HG03066 (cell line): ENCODE results near the gene CDK7.

ENCODE experiments used
- ATAC-seq: cut with Tn5 transposase; IDR thresholded peaks from one replicate; pipeline ENCODE4 v1.9.1; 2021; ENCODE audit warnings: low read depth; ENCODE audit not compliant: unreplicated experiment

The CDK7 gene

GRCh38 chr5:69285448-69286116 is 50.9 kb downstream of the CDK7 start:
- no peak for ATAC-seq

GRCh38 chr5:69288069-69288468 is 53.4 kb downstream of the CDK7 start:
- ATAC-seq: no peak

GRCh38 chr5:69288688-69289087 is 54.0 kb downstream of the CDK7 start:
- no peak for ATAC-seq

DNA sequence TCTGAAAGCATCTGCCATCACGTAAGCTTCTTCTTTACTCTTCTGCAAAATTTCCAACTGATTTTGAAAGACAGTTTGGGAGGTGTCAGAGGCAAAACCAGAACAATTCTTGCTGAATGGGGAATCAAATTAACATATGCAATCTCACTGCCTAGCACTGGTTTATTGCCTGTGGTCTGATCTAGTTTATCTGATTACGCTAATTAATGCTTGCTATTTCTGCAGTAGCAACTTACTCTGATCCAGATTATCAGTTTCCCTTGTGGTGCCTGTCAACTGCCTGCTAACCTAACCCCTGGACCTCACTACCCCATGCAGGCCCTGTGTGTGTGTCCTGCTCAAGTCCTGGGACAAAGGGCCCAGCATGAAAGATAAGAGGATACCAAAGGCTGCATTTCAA is 57.6 kb downstream of the CDK7 start:
- ATAC-seq: no peak

- no peak for ATAC-seq
Measured at GRCh38 chr5:69293882-69294281, 59.2 kb downstream of the CDK7 start.

DNA sequence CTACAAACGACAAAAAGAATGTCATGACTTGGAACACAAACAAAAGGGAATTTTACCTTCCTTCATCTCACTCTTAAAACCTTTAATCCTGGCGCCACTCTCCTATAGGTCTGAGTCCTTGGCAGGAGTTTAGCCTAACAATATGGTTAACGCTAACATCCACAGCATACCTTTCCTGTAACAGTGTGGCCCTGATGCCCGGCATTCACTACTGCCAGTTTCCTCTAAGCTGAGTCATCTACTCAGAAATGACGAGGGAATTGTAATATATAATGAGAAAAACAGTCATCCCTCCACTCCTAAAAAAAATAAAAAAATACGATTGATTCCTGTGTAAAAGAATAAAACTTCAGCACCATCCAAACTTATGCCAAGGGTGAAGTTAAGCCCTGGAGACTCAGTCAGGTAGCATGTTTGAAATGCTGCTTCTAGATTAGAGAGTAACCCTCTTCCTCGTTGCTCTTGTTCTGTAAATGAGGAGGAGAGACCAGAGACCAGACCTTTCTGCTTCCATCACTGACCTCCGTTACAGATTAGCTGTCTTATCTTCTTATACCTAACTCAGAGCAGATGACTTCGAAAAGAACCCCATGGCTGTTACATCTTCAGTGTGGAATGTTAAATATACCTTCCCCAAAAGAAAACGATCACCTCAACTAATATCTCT is 60.5 kb downstream of the CDK7 start:
- no peak for ATAC-seq

GRCh38 chr5:69299625-69300024 is 64.9 kb downstream of the CDK7 start:
- ATAC-seq: no peak

- ATAC-seq: no peak
Measured at GRCh38 chr5:69300537-69301203, 66.0 kb downstream of the CDK7 start.

DNA sequence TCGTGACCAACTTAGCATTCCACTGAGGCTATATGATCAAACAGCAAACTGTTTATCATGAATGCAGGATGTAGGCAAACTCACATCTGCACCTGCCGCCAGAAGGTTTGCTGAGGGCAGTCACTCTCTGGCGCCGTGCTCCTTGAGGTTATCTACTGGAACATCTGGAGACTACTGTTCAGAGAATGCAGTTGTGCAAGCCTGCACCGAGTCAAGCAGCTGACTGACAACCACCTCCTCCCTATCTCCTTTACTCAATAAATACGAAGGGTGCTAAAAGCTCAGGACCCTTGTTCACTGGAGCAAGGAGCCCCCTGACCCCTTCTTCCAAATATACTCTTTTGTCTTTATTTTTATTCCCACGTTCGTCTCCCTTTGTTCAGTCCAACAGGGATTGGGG is 70.8 kb downstream of the CDK7 start:
- no peak for ATAC-seq

GRCh38 chr5:69308046-69308553 is 73.4 kb downstream of the CDK7 start:
- no peak for ATAC-seq

GRCh38 chr5:69309380-69309779 is 74.7 kb downstream of the CDK7 start:
- no peak for ATAC-seq

DNA sequence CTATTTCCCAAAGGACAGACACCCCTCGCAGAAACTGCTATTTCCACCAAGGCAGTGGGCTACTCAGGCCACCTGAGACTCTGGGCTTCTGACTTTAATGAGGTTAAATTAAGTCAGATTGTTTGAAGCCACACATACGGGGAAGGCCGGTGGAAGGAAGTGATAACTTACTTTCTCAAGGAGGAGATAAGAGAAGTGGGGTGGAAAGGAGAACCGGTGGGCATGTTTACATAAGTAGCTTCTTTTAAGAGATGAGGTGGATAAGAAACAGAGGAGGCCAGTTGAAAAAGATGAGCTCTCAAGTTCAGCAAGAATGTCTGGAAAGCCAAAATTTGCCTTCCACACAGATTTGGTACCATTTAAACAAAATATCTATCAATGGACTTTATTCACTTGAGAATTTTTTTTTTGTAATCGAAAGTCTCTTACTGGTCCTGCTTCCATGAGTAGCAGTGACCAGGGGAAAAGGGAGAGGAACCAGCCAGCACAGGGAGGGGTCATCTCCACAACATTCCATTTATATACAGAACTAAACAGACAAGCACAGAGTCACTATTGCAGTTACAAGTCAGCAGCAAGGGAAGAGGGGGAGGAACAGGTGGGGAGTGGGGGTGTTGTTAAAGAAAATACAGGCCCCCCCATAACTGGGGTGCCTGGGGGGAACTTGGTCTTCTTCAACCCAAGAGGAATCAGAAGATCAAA is 77.9 kb downstream of the CDK7 start:
- no peak for ATAC-seq

DNA sequence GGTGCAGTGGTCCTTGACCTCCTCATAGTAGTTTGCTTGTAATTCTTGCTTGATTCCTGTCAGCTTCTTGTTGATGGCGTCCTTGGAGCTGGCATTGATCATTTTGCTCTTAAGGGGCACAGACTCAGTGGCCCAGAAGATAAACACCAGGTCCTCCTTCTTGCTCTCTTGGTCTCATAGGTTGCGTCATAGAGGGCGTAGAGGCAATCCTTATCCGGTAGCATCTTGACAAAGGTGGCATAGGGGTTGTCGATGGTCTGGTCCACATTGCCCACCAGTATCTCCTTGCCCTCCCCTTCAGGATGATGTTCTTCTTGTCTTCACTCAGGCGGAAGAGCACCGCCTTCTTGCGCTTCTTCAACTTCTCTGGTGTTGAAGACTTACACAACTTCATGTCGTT is 78.7 kb downstream of the CDK7 start:
- no peak for ATAC-seq

- no peak for ATAC-seq
Measured at GRCh38 chr5:69315972-69316371, 81.3 kb downstream of the CDK7 start.

DNA sequence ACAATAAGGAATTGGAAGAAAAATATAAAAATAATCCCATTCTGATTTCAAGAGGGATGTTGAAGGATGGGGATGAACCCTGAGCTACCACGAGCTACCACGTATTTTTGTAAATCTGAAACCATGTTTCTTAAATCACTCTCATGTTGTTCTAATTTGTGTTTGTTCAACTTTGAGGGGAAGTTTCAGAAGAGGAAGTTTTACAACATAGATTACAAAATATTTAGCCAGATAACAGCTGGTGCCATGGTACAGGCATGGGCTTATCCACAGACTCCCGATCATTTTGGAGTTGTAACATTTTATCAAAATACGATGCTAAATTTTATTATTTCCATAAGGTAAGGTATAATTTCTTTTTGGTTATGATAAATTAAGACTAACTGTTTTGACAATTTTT is 82.7 kb downstream of the CDK7 start:
- ATAC-seq: no peak

GRCh38 chr5:69326365-69326764 is 91.7 kb downstream of the CDK7 start:
- no peak for ATAC-seq
